A673 (cell line): Measurements from ENCODE around the gene ATAD5. TPM values are rescaled to one million over a fixed set of nuclear protein-coding genes. Genes with fewer than 3 reads are reported as not detected.
A peak's percentile ranks its signal among the peaks of the same experiment; 100 is the strongest.

Experiments used
- BruUV-seq: library from RNA; stranded (reverse); fragments of 400-500 nt; replicated peaks from 2 replicates; lab custom pipeline; 2021; lab: Mats Ljungman, UMichigan
- CTCF ChIA-PET: fragments of 300-600 bp; sonication (Branson Sonifier 250); formaldehyde crosslinking; loops from one replicate; lab custom pipeline; 2022; ENCODE audit warnings: antibody characterized with exemption; lab: Charles Lee
- POLR2A ChIA-PET: fragments of 300-600 bp; sonication (Branson Sonifier 250); formaldehyde crosslinking; loops from one replicate; lab custom pipeline; 2022; ENCODE audit warnings: antibody characterized with exemption; ENCODE audit not compliant: low non-redundant PET; lab: Charles Lee
- DNase-seq: peaks from one replicate; pipeline ENCODE4 v3.0.0-alpha.2; 2015; ENCODE audit warnings: low spot score
- H3K27ac ChIP-seq: fragments of 200-600 bp; sonication (generic); 2 replicates; pipeline ENCODE4 v1.5.1; 2016; ENCODE audit warnings: mixed run types, low read depth, mild to moderate bottlenecking, mixed read lengths, antibody characterized with exemption, low read length; ENCODE audit not compliant: poor library complexity, severe bottlenecking
- H3K27me3 ChIP-seq: fragments of 200-600 bp; sonication (generic); replicated peaks from 2 replicates; pipeline ENCODE4 v1.6.1; 2017; ENCODE audit warnings: mixed run types, low read depth, mild to moderate bottlenecking, mixed read lengths, antibody characterized with exemption, low read length; ENCODE audit not compliant: insufficient read depth, poor library complexity
- H3K36me3 ChIP-seq: fragments of 200-600 bp; sonication (generic); 2 replicates; pipeline ENCODE4 v1.6.1; 2016; ENCODE audit warnings: mixed run types, mild to moderate bottlenecking, mixed read lengths, antibody characterized with exemption, low read length; ENCODE audit not compliant: insufficient read depth, poor library complexity, severe bottlenecking
- H3K4me1 ChIP-seq: fragments of 200-600 bp; sonication (generic); 2 replicates; pipeline ENCODE4 v1.6.1; 2017; ENCODE audit warnings: mixed run types, mild to moderate bottlenecking, mixed read lengths, antibody characterized with exemption, low read length; ENCODE audit not compliant: insufficient read depth, poor library complexity, severe bottlenecking
- H3K4me3 ChIP-seq: fragments of 200-600 bp; sonication (generic); 2 replicates; pipeline ENCODE4 v1.5.1; 2016; ENCODE audit warnings: low read depth, mixed run types, mild to moderate bottlenecking, mixed read lengths, low read length; ENCODE audit not compliant: poor library complexity, severe bottlenecking
- H3K9me3 ChIP-seq: fragments of 200-600 bp; sonication (generic); 2 replicates; pipeline ENCODE4 v1.6.1; 2016; ENCODE audit warnings: mixed run types, low read depth, mild to moderate bottlenecking, mixed read lengths, antibody characterized with exemption, low read length; ENCODE audit not compliant: poor library complexity, severe bottlenecking
- EZH2 ChIP-seq: fragments of 200-600 bp; sonication (generic); IDR thresholded peaks from 2 replicates; pipeline ENCODE4 v1.6.1; 2017; ENCODE audit warnings: borderline replicate concordance, low read depth, mild to moderate bottlenecking, mixed read lengths, antibody characterized with exemption, low read length; ENCODE audit not compliant: poor library complexity, severe bottlenecking
- intact Hi-C: fragments of 100-400 bp; cut with micrococcal nuclease; formaldehyde crosslinking; loops from one replicate; pipeline ENCODE4 v1.10.0; 2022; ENCODE audit not compliant: unreplicated experiment
- total RNA-seq: library from RNA; stranded (reverse); gene quantifications from 2 replicates; pipeline ENCODE4 v1.2.3, GENCODE V29; 2021
- TF ChIP-seq, protein P1 (sequence below): fragments of 300-800, 200-600 bp; sonication (generic); conservative IDR thresholded peaks from 2 replicates; pipeline ENCODE4 v1.5.1; 2017; ENCODE audit warnings: low read depth, mild to moderate bottlenecking, antibody characterized with exemption, low read length, moderate library complexity, mixed read lengths

Gene ATAD5
- total RNA-seq, 1 experiment from 2014 or later = 17.4 TPM

DNA sequence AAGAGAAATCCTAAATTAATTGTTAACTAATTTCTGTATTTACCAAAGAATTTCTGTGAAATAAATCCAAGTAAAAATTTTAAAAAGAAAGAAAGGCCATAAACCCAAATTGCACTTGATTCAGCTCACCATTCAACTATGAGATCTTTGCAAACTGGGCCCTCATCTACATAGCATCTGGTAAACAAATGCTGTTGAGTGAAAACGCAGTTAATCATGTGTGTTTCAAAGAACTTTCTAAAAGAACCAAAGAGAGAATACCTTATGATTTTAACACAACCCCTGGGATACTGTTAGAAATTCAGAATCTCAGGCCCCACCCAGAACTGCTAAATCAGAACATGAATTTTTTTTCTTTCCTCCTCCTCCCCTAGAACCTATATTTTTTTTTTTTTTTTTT lies 23.9 kb upstream of the ATAD5 start:
- Histone ChIP-seq H3K4me3 (no peak overlapping the region), H3K27ac (no peak overlapping the region), H3K4me1 (peaks cover 6% of the 10 kb centered on the region), H3K9me3 (no peaks in the 10 kb centered on the region), H3K27me3 (no peaks in the 10 kb centered on the region), H3K36me3 (no peaks in the 10 kb centered on the region)
- no TSS peak for BruUV-seq
- TF ChIP-seq, protein P1, sequence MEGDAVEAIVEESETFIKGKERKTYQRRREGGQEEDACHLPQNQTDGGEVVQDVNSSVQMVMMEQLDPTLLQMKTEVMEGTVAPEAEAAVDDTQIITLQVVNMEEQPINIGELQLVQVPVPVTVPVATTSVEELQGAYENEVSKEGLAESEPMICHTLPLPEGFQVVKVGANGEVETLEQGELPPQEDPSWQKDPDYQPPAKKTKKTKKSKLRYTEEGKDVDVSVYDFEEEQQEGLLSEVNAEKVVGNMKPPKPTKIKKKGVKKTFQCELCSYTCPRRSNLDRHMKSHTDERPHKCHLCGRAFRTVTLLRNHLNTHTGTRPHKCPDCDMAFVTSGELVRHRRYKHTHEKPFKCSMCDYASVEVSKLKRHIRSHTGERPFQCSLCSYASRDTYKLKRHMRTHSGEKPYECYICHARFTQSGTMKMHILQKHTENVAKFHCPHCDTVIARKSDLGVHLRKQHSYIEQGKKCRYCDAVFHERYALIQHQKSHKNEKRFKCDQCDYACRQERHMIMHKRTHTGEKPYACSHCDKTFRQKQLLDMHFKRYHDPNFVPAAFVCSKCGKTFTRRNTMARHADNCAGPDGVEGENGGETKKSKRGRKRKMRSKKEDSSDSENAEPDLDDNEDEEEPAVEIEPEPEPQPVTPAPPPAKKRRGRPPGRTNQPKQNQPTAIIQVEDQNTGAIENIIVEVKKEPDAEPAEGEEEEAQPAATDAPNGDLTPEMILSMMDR = no peak
- TF ChIP-seq EZH2 = no peak
- CTCF ChIA-PET = no interaction called here
- intact Hi-C loops = no loop called here
- DNase-seq = no peak
- POLR2A ChIA-PET = interaction anchor here (0.8 kb wide), 1 partner anchor 674 kb away, joined by 8 read pairs; no protein-coding TSS in a partner anchor

DNA sequence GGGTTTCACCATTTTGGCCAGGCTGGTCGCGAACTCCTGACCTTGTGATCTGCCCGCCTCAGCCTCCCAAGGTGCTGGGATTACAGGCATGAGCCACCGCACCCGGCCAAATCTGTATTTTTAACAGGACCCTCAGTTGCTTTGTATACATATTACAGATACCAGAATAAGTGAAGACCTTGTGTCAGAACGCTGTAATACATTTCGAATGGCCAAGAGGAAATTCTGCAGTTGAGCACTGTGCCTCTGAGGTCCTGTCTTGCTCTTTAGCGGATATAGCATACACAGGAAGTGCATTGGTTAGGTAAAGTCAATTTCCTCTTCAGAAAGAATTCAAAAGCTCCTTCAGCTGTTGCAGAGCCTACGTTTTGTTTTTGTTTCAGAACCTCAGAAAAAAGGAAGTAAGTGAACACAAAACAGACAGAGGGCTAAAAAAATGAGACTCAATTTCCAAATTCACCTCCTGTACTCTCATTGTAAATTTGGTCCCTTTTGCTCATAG lies 22.9 kb upstream of the ATAD5 start:
- H3K9me3 ChIP-seq = no peaks in the 10 kb centered on the region
- intact Hi-C loops = no loop called here
- no peak for DNase-seq
- ChIA-PET CTCF (no interaction called here), POLR2A (no interaction called here)
- BruUV-seq = no TSS peak
- H3K4me1 ChIP-seq = peaks cover 6% of the 10 kb centered on the region
- H3K4me3 ChIP-seq = no peak overlapping the region
- TF ChIP-seq, protein P1 = no peak
- no peak for TF ChIP-seq EZH2
- no peaks in the 10 kb centered on the region for H3K27me3 ChIP-seq
- peak overlapping the region; percentile 18 for H3K27ac ChIP-seq
- H3K36me3 ChIP-seq = no peaks in the 10 kb centered on the region

DNA sequence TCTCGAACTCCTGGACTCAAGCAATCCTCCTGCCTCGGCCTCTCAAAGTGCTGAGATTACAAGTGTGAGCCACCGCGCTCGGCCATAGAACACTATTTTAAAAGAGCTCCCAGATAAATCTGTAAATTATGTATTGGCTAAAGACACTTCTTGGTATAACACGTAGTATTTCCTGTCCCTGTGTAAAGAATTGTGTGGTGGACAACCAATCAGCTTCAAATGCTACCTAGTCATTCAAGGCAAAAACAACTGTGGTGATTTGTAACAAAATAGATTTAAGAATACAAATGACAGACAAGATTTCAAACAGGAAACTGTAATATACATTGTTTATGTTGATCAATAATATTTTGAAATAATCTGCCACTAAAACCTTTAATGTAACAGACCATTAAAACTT lies 21.9 kb upstream of the ATAD5 start:
- intact Hi-C loops = no loop called here
- no peaks in the 10 kb centered on the region for H3K9me3 ChIP-seq
- ChIA-PET CTCF (no interaction called here), POLR2A (no interaction called here)
- no peak for DNase-seq
- H3K4me3 ChIP-seq = no peak overlapping the region
- H3K36me3 ChIP-seq = no peaks in the 10 kb centered on the region
- TF ChIP-seq EZH2 = no peak
- TF ChIP-seq, protein P1 = no peak
- H3K27ac ChIP-seq = no peak overlapping the region
- BruUV-seq = no TSS peak
- peaks cover 6% of the 10 kb centered on the region for H3K4me1 ChIP-seq
- no peaks in the 10 kb centered on the region for H3K27me3 ChIP-seq
